Activated CD4-positive, alpha-beta T cell treated with anti-CD3 and anti-CD28 coated beads, Interleukin-2, amount 50 U/mL, for 1 hour (primary cell): ENCODE data around the gene CHKB.
"Not testable (repeated sequence)": the region's sequence is repeated elsewhere in the genome, so short reads cannot be mapped to it uniquely, and the experiment has no call there.

ENCODE experiments used
- DNase-seq: peaks from one replicate; pipeline ENCODE4 v3.0.0-alpha.2; 2020

The CHKB gene

GRCh38 chr22:50582493-50583293 lies at the start of gene CHKB:
TSS of gene CHKB (minus strand) at chr22:50582849. CDS start at chr22:50582781, 68 bp downstream.
- peak; percentile 97 for DNase-seq

GRCh38 chr22:50630376-50630775 lies 47.7 kb upstream of the CHKB start:
- no peak for DNase-seq

GRCh38 chr22:50628543-50629134 lies 46.0 kb upstream of the CHKB start:
- DNase-seq: no peak

- peak; percentile 67 for DNase-seq
Observed at GRCh38 chr22:50627642-50628542, 45.2 kb upstream of the CHKB start, which contains the start of gene ARSA. TSS of gene ARSA (minus strand) at chr22:50628152. CDS start at chr22:50627779, 373 bp downstream.

- peak; percentile 22 for DNase-seq
Observed at GRCh38 chr22:50626850-50627641, 44.4 kb upstream of the CHKB start.

GRCh38 chr22:50626314-50626849 lies 43.7 kb upstream of the CHKB start:
- DNase-seq: no peak

- no peak for DNase-seq
Observed at GRCh38 chr22:50625568-50626313, 43.1 kb upstream of the CHKB start.

- DNase-seq: no peak
Observed at GRCh38 chr22:50625131-50625567, 42.5 kb upstream of the CHKB start.

GRCh38 chr22:50624347-50625130 lies 41.9 kb upstream of the CHKB start:
- no peak for DNase-seq

GRCh38 chr22:50622723-50623327 lies 40.2 kb upstream of the CHKB start:
- DNase-seq: no peak

GRCh38 chr22:50621948-50622722 lies 39.5 kb upstream of the CHKB start:
- peak; percentile 27 for DNase-seq

GRCh38 chr22:50621356-50621880 lies 38.8 kb upstream of the CHKB start:
- peak; percentile 29 for DNase-seq

GRCh38 chr22:50620593-50621355 lies 38.1 kb upstream of the CHKB start:
- peak; percentile 47 for DNase-seq

GRCh38 chr22:50614296-50614695 lies 31.6 kb upstream of the CHKB start:
- DNase-seq: not testable (repeated sequence)

GRCh38 chr22:50613291-50613981 lies 30.8 kb upstream of the CHKB start:
- no peak for DNase-seq

- DNase-seq: no peak
Observed at GRCh38 chr22:50612528-50613221, 30.0 kb upstream of the CHKB start.

GRCh38 chr22:50612168-50612527 lies 29.5 kb upstream of the CHKB start:
- no peak for DNase-seq
